NCI-H1048 (cell line): ENCODE results near the gene ADGRB2.

ENCODE experiments used
- DNase-seq: peaks from one replicate; lab custom pipeline; 2025; lab: John Stamatoyannopoulos, UW

Gene ADGRB2

GRCh38 chr1:31764312-31765040 lies at the start of gene ADGRB2:
Gene ADGRB2, minus strand, starts transcription at chr1:31764340. Its CDS starts 7,119 bp downstream, at chr1:31757221.
- DNase-seq: no peak

- no peak for DNase-seq
Measured at GRCh38 chr1:31812158-31812829, 48.2 kb upstream of the ADGRB2 start.

- DNase-seq: no peak
Measured at GRCh38 chr1:31811605-31812004, 47.5 kb upstream of the ADGRB2 start.

GRCh38 chr1:31809698-31810097 lies 45.6 kb upstream of the ADGRB2 start:
- no peak for DNase-seq

- DNase-seq: no peak
Measured at GRCh38 chr1:31807273-31808048, 43.3 kb upstream of the ADGRB2 start.

GRCh38 chr1:31805318-31805717 lies 41.2 kb upstream of the ADGRB2 start:
- DNase-seq: no peak

GRCh38 chr1:31804098-31804497 lies 40.0 kb upstream of the ADGRB2 start:
- no peak for DNase-seq

GRCh38 chr1:31803610-31804009 lies 39.5 kb upstream of the ADGRB2 start:
- no peak for DNase-seq

- DNase-seq: no peak
Measured at GRCh38 chr1:31802190-31803150, 38.3 kb upstream of the ADGRB2 start.

- DNase-seq: no peak
Measured at GRCh38 chr1:31801458-31801857, 37.3 kb upstream of the ADGRB2 start.

- no peak for DNase-seq
Measured at GRCh38 chr1:31800674-31800967, 36.5 kb upstream of the ADGRB2 start.

- DNase-seq: no peak
Measured at GRCh38 chr1:31799895-31800673, 35.9 kb upstream of the ADGRB2 start.

- no peak for DNase-seq
Measured at GRCh38 chr1:31799196-31799894, 35.2 kb upstream of the ADGRB2 start.

- DNase-seq: no peak
Measured at GRCh38 chr1:31798433-31799195, 34.5 kb upstream of the ADGRB2 start.

- DNase-seq: no peak
Measured at GRCh38 chr1:31798086-31798432, 33.9 kb upstream of the ADGRB2 start.

GRCh38 chr1:31797216-31797615 lies 33.1 kb upstream of the ADGRB2 start:
- no peak for DNase-seq

- DNase-seq: no peak
Measured at GRCh38 chr1:31796707-31797106, 32.6 kb upstream of the ADGRB2 start.

GRCh38 chr1:31795801-31796621 lies 31.9 kb upstream of the ADGRB2 start:
- DNase-seq: peak; percentile 16

- no peak for DNase-seq
Measured at GRCh38 chr1:31795096-31795675, 31.0 kb upstream of the ADGRB2 start.
